Right cardiac atrium (tissue), 5 donors: ENCODE results near the gene MAEA. TPM values are rescaled to one million over a fixed set of nuclear protein-coding genes. Genes with fewer than 3 reads are reported as not detected.

ENCODE experiments used
- ATAC-seq, 2 donors: fragments of 200-7000 bp; cut with Tn5 transposase; one replicate each; pipeline versions ENCODE4 v1.8.0 to v1.9.1; 2020; ENCODE audit warnings: moderate library complexity in 2 of 2, mild to moderate bottlenecking in 1 of 2
- DNase-seq, 3 donors: peaks; one replicate each; pipeline ENCODE4 v3.0.0-alpha.2; 2020
- H3K27ac ChIP-seq: one replicate; pipeline ENCODE4 v1.5.1; 2013; ENCODE audit warnings: mild to moderate bottlenecking, low read length, control low read depth, moderate library complexity
- H3K27me3 ChIP-seq: one replicate; pipeline ENCODE4 v1.6.1; 2013; ENCODE audit not compliant: control insufficient read depth, insufficient read depth
- H3K4me1 ChIP-seq: one replicate; pipeline ENCODE4 v1.6.1; 2013; ENCODE audit warnings: low read length; ENCODE audit not compliant: control insufficient read depth, insufficient read depth
- H3K4me3 ChIP-seq: one replicate; pipeline ENCODE4 v1.5.1; 2013; ENCODE audit warnings: low read length, control low read depth
- H3K9me3 ChIP-seq: one replicate; pipeline ENCODE4 v1.6.1; 2013; ENCODE audit warnings: low read length; ENCODE audit not compliant: control insufficient read depth
- WGBS: extraction: QIAGEN DNeasy Blood & Tissue Kit; methylation state at CpG from one replicate; pipeline ENCODE4 v1.1.7; 2013; 5-methylcytosine and 5-hydroxymethylcytosine counted together
- intact Hi-C, 4 donors: fragments of 100-400 bp; cut with DNase I; formaldehyde crosslinking; loops; one replicate each; pipeline versions ENCODE4 v1.11.0 to v1.14.0; 2022 to 2023
- polyA plus RNA-seq: library from polyadenylated mRNA; stranded (reverse); fragments of 200-250 nt; gene quantifications from one replicate; pipeline ENCODE4 v1.2.3, GENCODE V29; 2013
- total RNA-seq, 4 donors: library from RNA; stranded (reverse); fragmentation: NEBNext Ultra II Directional; extraction: Animal tissue kit (Norgen Biotek cat#: 25700); gene quantifications; one replicate each; pipeline ENCODE4 v1.2.1, GENCODE V29; 2021
- donor health status: healthy with polysubstance abuse.
- donor health status: DM: no; HTN: yes; CAD: no.
- donor health status: DM: no; HTN: no; CAD: no.
- donor health status: DM: no; HTN: yes; CAD: no; lungs with severe emphysema.
- donor health status: DM: yes; HTN: yes; CAD: no.

MAEA gene
- total and polyA plus RNA-seq, 5 donors: 51.6 to 61.8 (median 58.5) TPM

- Histone ChIP-seq H3K4me3 (no peak overlapping the region), H3K27me3 (no peaks in the 10 kb centered on the region), H3K4me1 (no peaks in the 10 kb centered on the region), H3K9me3 (no peaks in the 10 kb centered on the region), H3K27ac (no peak overlapping the region)
- no peak for DNase-seq
- ATAC-seq: no peak
- intact Hi-C loops: no loop called here
- WGBS: 89% methylated on average over 23 of the region's 23 CpGs
Measured at GRCh38 chr4:1376391-1376840, 86.7 kb downstream of the MAEA start.

DNA sequence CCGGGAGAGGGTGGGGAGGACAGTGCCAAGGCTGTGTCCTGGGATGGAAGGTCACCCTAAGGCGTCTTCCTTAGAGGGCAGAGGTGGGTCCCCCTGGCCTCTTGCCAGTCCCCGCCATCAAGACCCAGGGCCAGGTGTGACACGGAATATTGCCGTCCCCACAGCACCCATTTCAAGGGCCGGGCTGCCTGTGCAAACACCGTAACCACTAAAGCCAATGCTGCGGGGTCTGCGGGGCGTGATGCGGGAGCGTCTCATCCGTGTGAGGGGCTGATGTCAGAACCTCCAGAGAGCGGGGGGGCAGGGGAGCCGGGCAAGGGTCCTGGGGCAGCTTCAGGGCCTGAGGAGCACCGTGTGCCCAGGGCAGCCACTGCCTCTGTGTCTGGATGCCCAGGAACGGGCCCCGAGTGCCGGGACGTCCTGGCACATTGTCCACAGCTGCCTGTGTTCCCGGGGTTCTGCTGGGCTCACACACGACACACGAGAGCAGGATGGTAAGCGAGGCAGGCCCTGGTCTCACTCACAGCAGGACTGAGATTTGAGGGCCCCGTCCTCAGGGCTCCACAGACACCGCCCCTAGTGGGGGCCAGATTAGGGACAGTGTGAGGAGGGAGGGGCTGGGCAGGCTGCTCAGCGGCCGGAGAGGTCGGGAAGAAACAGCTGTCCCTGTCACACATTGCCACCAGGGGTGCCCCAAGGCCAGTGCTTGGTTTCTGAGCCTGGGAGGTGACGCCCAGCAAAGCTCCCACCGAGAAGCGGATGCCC, 87.3 kb downstream of the MAEA start:
- H3K9me3 ChIP-seq: no peaks in the 10 kb centered on the region
- WGBS: 90% methylated on average over 32 of the region's 32 CpGs
- H3K27ac ChIP-seq: no peak overlapping the region
- no peak overlapping the region for H3K4me3 ChIP-seq
- intact Hi-C loops: no loop called here
- no peaks in the 10 kb centered on the region for H3K27me3 ChIP-seq
- no peak for ATAC-seq
- H3K4me1 ChIP-seq: no peaks in the 10 kb centered on the region
- peak in 2 of 3 donors; percentile 12 to 55 for DNase-seq

DNA sequence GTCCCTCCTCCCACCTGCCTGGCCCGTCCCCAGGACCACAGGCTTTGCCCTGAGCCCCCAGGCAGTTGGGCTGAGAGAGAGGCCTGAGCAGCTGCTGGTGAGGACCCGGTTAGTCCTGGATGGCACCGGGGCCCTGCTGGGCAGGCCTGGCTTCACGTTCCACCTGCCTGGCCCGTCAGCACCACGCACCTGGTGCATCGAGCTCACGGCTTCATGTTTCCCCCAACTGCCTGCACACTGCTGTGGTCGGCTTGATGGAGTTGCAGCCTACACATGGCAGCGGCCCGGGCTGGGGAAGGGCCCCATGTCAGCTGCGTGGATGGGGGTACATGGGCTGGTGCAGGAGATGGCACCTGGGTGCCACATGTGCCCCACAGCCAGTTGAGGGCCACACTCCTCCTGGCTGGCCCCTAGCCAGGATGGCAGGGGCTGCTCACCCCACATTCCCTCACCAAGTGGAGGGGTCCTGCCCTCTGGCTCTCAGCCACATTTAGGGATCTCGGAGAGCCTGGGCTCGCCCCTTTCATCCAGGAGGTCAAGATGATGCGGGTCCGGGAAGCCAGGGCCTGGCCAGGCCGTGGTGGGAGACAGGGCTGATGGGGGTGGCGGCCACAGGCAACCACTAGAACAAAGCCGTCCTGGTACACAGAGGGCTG, 88.0 kb downstream of the MAEA start:
- Histone ChIP-seq H3K9me3 (no peaks in the 10 kb centered on the region), H3K4me3 (no peak overlapping the region), H3K27ac (no peak overlapping the region), H3K4me1 (no peaks in the 10 kb centered on the region), H3K27me3 (no peaks in the 10 kb centered on the region)
- intact Hi-C loops: no loop called here
- 91% methylated on average over 19 of the region's 19 CpGs for WGBS
- ATAC-seq: no peak
- DNase-seq: peak; percentile 11 to 52 (median 36)

DNA sequence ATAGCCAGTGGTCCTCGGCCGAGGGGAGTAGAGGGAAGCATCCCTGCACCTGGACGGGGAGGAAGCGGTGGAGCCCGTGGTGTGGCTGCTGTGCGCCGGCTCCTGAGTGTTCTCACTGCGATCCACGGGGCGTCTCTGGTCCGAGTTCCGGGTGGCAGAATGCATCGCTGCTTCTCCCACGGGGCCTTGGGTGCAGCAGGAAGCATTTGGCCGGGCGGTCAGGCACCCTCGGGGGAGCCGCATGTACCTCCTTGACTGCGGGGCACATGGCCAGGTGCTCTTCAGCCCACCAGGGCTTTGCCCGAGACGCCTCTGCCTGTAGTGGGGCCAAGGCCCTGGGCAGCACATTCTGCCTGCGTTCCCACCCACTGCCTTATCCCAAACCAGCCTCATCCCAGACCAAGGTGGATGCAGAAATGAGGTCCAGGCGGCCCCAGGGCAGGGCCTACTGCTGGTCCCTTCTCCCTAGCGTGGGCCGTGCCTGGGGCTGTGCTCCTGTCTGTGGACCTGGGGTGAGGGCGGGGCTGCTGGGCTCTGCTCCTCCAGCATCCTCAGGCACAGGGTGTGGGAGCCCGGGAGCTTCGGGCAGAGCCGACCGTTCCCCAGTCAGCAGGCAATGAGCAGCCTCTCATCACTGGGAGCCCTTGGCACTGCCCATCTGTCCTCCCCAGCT, 89.0 kb downstream of the MAEA start:
- no peaks in the 10 kb centered on the region for H3K4me1 ChIP-seq
- H3K4me3 ChIP-seq: no peak overlapping the region
- no peak overlapping the region for H3K27ac ChIP-seq
- intact Hi-C loops: no loop called here
- ATAC-seq (no peak), DNase-seq (peak; percentile 7 to 40 (median 35))
- H3K27me3 ChIP-seq: no peaks in the 10 kb centered on the region
- 88% methylated on average over 30 of the region's 30 CpGs for WGBS
- no peaks in the 10 kb centered on the region for H3K9me3 ChIP-seq

GRCh38 chr4:1379351-1379781, 89.7 kb downstream of the MAEA start:
- no peak overlapping the region for H3K4me3 ChIP-seq
- no peak overlapping the region for H3K27ac ChIP-seq
- ATAC-seq (no peak), DNase-seq (peak in 2 of 3 donors; percentile 5 to 43)
- H3K9me3 ChIP-seq: no peaks in the 10 kb centered on the region
- no peaks in the 10 kb centered on the region for H3K27me3 ChIP-seq
- no peaks in the 10 kb centered on the region for H3K4me1 ChIP-seq
- 90% methylated on average over 26 of the region's 27 CpGs for WGBS
- intact Hi-C loops: no loop called here

DNA sequence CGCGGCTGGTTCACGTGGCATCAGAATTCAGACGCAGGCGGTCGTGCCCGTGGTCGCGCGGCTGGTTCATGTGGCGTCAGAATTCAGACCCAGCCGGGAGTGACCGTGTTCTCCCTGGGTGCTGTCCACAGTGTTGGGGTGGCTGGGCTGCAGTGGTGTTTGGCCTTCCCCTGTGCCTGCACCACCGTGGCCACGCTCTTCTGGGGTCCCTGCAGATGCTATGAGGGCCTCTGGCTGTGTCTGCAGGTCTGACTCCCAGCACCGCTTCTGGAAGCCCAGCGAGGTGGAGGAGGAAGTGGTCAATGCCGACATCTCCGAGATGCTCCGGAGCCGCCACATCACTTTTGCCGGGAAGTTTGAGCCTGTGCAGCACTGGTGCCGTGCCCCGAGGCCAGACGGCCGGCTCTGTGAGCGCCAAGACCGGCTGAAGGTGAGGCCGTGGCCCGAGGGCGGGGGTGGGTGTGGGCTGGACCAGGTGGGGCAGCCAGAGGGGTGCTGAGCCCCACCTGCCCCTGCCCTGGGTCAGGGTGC, 90.2 kb downstream of the MAEA start:
- H3K27me3 ChIP-seq: no peaks in the 10 kb centered on the region
- ATAC-seq (no peak), DNase-seq (peak; percentile 4 to 42 (median 7))
- 88% methylated on average over 23 of the region's 31 CpGs for whole genome bisulfite sequencing
- H3K27ac ChIP-seq: no peak overlapping the region
- no peaks in the 10 kb centered on the region for H3K4me1 ChIP-seq
- intact Hi-C loops: no loop called here
- no peaks in the 10 kb centered on the region for H3K9me3 ChIP-seq
- H3K4me3 ChIP-seq: no peak overlapping the region

DNA sequence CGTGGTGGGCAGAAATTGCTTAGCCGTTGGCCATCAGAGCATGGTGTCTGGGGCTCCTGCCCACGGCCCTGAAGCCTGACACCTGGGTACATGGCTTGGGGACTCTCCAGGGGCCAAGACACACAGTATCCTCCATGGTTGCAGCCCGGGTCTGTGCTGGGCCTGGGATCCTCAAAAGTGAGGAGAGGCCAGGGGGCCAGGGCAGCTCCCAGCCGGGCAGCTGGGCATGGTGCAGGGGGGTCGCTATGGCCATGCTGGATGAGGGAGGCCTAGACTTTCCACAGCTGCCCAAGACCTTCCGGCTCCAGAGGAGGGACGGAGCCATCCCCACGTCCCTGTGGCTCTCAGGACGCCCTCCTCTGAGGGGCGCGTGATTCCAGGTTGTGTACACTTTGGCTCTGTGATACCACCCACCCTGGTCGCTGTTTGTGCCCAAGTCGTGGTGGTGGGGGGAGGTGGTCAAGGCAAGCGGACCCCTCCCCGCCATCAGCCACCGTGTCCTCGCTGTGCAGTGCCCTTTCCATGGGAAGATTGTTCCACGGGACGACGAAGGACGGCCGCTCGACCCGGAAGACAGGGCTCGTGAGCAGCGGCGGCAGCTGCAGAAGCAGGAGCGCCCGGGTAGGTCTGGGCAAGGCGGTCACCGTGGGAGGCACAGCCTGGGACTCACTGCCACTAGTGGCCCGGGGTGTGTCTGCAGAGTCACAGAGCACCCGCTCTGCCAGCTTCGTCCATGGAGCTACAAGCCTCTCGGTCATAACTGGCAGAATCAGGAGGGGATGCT, 90.9 kb downstream of the MAEA start:
- DNase-seq (peak in 2 of 3 donors; percentile 34 to 41), ATAC-seq (no peak)
- no peaks in the 10 kb centered on the region for H3K9me3 ChIP-seq
- intact Hi-C loops: no loop called here
- no peak overlapping the region for H3K27ac ChIP-seq
- H3K4me1 ChIP-seq: no peaks in the 10 kb centered on the region
- H3K4me3 ChIP-seq: no peak overlapping the region
- 90% methylated on average over 36 of the region's 36 CpGs for WGBS
- no peaks in the 10 kb centered on the region for H3K27me3 ChIP-seq

- H3K27me3 ChIP-seq: no peaks in the 10 kb centered on the region
- H3K4me1 ChIP-seq: no peaks in the 10 kb centered on the region
- ATAC-seq (no peak), DNase-seq (peak in 2 of 3 donors; percentile 2 to 21)
- H3K27ac ChIP-seq: no peak overlapping the region
- WGBS: 95% methylated on average over 12 of the region's 12 CpGs
- no peaks in the 10 kb centered on the region for H3K9me3 ChIP-seq
- intact Hi-C loops: no loop called here
- H3K4me3 ChIP-seq: no peak overlapping the region
Measured at GRCh38 chr4:1381181-1381621, 91.5 kb downstream of the MAEA start.

- no peak overlapping the region for H3K27ac ChIP-seq
- no peaks in the 10 kb centered on the region for H3K9me3 ChIP-seq
- H3K27me3 ChIP-seq: no peaks in the 10 kb centered on the region
- 92% methylated on average over 24 of the region's 24 CpGs for WGBS
- ATAC-seq: no peak
- intact Hi-C loops: no loop called here
- no peaks in the 10 kb centered on the region for H3K4me1 ChIP-seq
- peak in 2 of 3 donors; percentile 2 to 31 for DNase-seq
- no peak overlapping the region for H3K4me3 ChIP-seq
Measured at GRCh38 chr4:1381944-1382541, 92.4 kb downstream of the MAEA start.
